Epithelial cell of proximal tubule (primary cell): ENCODE data around the gene APP. TPM values are rescaled to one million over a fixed set of nuclear protein-coding genes. Genes with fewer than 3 reads are reported as not detected.

ENCODE experiments used
- DNase-seq: peaks from one replicate; pipeline ENCODE4 v3.0.0-alpha.2; 2011; ENCODE audit warnings: low read depth
- H3K4me3 ChIP-seq: 2 replicates; pipeline ENCODE4 v1.5.1; 2011; ENCODE audit warnings: low read depth, mild to moderate bottlenecking, low read length
- total RNA-seq: library from RNA; depleted of rRNA; stranded (reverse); fragments of >200 nt; gene quantifications from 2 replicates; pipeline ENCODE4 v1.2.3, GENCODE V29; 2015
- TF ChIP-seq, protein P1 (sequence below): conservative IDR thresholded peaks from 2 replicates; pipeline ENCODE4 v1.5.1; 2012; ENCODE audit warnings: low read depth, mild to moderate bottlenecking, low read length

Gene APP
- total RNA-seq, 1 donor from 2014 or later: 510 TPM

DNA sequence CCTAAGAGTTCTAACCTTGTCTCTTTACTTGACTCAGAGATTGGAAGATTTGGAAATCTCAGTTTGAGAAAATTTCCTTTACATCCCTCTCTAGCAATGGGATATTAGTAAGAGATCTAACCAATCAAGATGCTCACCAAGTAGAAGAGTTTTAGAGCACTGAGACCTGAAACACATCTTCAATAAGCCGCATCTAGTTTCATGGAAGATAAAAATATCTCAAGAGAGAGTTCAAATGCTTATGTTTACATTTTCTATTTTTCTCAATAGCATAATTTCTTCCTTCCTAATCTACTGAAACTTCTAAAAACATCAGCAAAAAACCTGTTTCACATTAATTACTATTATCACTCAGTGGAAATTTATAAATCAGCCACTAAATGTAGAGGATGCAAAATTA, 165.1 kb downstream of the APP start:
- H3K4me3 ChIP-seq: no peak overlapping the region
- TF ChIP-seq, protein P1, sequence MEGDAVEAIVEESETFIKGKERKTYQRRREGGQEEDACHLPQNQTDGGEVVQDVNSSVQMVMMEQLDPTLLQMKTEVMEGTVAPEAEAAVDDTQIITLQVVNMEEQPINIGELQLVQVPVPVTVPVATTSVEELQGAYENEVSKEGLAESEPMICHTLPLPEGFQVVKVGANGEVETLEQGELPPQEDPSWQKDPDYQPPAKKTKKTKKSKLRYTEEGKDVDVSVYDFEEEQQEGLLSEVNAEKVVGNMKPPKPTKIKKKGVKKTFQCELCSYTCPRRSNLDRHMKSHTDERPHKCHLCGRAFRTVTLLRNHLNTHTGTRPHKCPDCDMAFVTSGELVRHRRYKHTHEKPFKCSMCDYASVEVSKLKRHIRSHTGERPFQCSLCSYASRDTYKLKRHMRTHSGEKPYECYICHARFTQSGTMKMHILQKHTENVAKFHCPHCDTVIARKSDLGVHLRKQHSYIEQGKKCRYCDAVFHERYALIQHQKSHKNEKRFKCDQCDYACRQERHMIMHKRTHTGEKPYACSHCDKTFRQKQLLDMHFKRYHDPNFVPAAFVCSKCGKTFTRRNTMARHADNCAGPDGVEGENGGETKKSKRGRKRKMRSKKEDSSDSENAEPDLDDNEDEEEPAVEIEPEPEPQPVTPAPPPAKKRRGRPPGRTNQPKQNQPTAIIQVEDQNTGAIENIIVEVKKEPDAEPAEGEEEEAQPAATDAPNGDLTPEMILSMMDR: no peak
- no peak for DNase-seq

DNA sequence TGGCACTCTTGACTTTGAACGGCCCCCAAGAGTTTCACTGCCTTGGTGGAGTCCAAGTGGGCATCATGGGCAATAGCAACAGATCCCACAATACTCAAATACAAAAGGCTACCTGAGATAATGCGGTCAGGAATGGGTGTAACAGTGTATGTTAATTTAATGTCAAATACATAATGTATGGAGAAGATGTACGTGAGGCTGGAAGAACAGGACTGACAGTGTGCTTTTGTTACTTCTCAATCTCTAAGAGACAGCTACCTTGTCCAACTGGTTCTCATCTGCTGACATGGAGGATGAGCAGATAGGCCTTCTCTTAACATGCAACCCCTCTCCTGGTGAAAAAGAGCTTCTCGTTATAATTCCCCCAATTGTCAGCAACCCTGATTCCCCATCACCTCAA, 167.2 kb downstream of the APP start:
- no peak for DNase-seq
- TF ChIP-seq, protein P1: no peak
- H3K4me3 ChIP-seq: no peak overlapping the region

DNA sequence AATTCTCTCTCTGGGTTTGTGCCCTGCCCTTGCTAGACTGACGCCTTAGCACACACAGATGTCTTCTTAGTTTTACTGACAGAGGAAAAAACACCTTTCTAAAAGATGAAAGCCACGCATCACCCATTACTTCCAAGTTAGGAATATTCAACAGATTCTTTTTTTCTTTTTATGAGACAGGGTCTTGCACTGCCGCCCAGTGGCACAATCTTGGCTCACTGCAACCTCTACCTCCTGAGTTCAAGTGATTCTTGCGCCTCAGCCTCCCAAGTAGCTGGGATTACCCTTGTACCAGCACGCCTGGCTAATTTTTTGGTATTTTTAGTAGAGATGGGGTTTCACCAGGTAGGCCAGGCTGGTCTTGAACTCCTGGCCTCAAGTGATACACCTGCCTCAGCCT, 169.2 kb downstream of the APP start:
- TF ChIP-seq, protein P1: no peak
- H3K4me3 ChIP-seq: no peak overlapping the region
- DNase-seq: no peak

DNA sequence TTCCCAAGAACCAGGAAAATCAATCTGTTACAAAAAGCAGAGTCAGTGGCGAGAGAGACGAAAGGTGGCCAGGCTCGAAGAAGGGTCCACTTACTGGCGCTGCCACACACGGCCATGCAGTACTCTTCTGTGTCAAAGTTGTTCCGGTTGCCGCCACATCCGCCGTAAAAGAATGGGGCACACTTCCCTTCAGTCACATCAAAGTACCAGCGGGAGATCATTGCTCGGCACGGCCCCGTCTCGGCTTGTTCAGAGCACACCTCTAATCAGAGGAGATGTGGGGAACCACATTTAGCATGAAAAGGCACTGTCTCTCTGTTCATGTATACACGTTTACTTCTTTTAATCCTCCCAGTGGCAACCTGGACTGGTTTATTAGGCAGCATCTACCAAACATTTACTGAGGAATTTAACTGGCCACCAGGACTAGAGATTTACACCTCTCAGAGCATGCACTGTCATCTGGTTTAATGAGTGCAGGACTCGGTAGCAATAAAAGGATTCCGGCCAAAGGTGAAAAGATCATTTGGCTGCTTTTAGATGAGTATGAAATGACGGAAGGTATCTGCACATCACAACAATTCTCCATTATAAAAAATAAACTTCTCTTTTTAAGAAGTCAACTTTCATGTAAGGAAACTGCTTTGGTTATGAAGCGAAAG, 170.5 kb downstream of the APP start:
- no peak for DNase-seq
- H3K4me3 ChIP-seq: no peak overlapping the region
- TF ChIP-seq, protein P1: no peak

DNA sequence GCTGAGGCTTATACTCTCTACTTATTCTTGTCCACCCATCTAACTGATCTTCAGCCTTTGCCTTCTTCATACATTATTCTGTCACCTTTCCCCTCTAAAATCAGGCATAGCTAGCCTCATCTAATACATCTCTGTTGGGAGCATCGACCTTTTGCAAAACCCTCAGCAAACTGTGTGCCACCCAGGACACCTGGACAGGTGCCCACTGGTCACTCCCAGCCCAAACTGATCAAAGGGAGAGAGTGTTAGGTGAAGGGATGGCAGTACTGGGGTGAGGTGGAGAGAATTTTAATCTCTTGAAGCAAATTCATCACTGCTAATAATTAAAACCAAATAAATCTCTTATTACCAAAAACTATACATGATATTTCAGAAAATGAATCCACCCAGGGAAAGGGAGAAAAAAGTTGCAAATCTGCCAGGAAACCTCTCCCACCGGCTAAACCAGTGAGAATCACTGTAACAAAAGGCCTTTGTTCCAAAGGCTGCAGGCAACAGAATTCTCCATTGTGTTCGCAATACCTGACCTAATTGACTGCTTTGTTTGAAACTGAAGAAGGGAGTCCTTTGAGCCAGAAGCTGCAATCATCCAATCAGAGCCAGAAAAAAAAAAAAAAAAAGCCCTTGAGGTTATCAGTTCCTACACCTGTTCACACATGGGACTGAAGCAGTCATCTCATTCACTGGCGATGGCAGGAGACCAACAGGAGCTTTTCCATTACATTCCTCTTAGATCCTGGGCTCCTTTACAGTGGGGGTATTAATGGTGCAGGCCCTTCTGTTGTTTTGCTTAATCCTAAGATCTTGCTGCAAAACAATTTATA, 172.6 kb downstream of the APP start:
- no peak for DNase-seq
- TF ChIP-seq, protein P1: no peak
- H3K4me3 ChIP-seq: no peak overlapping the region

DNA sequence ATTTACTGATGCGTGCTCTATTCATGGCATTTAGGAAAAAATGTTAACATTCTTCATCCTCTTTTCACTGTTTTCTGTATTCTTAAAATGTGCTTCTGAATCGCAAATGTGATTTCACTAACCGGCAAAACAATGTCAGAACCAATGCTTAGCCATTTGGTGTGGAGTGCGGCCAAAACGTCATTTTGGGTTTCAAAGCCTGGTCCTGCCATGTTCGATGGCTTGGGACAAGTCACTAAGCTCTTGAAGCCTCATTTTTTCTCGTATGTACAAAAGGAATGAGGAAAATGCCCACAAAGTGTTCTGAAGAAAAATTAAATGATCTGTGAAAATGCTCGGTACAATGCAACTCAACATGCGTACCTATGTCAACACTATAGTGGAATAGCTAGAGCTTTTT, 175.3 kb downstream of the APP start:
- no peak for DNase-seq
- TF ChIP-seq, protein P1: no peak
- no peak overlapping the region for H3K4me3 ChIP-seq
